GM23248 (cell line): Measurements from ENCODE around the gene LRRFIP1.

Experiments used
- EZH2 ChIP-seq: fragments of 200-600 bp; sonication (generic); IDR thresholded peaks from 2 replicates; pipeline ENCODE4 v1.6.1; 2018; ENCODE audit warnings: antibody characterized with exemption, mild to moderate bottlenecking; ENCODE audit not compliant: insufficient read depth, poor library complexity, severe bottlenecking
- EZH2phosphoT487 ChIP-seq: fragments of 200-600 bp; sonication (generic); IDR thresholded peaks from 2 replicates; pipeline ENCODE4 v1.6.1; 2018; ENCODE audit warnings: antibody characterized with exemption, moderate library complexity, mild to moderate bottlenecking, low read depth; ENCODE audit not compliant: insufficient read depth

DNA sequence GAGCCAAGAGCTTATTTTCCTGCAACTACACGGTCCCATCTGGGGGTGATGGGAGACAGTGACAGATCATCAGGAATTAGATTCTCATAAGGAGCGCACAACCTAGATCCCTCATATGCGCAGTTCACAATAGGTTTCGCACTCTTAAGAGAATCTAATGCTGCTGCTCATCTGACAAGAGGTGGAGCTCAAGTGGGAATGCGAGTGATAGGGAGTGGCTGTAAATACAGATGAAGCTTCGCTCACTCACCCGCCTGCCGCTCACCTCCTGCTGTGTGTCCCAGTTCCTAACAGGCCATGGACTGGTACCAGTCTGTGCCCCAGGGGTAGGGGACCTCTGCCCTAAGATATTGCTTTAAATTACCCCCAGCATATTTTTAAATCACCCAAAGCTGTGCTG, 10.8 kb downstream of the LRRFIP1 start:
- TF ChIP-seq EZH2phosphoT487 (no peak), EZH2 (no peak)
